ENCODE results near the gene TRIM7.

DNA sequence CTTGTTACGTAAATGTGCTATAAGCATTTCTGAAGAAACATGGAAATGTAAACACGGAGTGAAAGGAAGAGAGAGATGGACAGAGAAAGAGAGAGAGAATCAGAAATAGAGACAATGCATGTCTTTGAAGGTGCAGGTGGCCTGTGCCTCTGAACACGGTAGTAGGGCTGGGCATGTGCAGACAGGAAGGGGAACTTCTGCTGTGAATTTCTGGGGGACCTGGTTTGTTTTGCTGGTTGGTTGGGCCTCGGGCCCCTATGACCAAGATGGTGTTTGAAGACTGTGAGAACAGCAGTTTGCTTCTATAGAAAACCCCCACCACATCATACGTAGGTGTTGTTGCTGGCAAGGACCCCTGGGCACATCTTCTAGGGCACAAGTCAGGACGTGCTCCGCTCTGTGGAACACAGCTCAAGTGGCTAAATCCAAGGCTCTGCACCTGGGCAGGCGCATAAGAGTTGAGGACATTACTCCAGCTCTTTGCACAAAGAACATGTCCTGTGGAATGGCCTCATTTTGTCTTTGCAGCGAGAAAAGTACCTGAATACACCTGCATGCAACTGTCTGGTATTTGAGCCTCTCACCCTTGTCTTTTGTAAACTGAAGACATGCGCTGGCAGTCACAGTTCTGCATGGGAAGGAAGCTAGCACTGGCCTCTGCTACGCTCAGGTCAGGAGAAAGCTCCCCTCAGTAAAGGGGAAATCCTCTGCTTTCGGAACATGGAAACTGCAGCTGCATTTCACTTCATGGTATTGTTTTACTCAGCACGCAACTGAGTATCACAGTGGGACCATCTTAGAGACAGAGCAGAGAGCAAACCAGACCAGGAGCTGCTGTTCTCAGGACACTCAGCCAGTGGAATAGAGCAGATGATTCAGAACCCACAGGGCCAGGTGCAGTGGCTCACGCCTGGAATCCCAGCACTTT, 54.9 kb downstream of the TRIM7 start:
- TF ChIP-seq, protein P1, sequence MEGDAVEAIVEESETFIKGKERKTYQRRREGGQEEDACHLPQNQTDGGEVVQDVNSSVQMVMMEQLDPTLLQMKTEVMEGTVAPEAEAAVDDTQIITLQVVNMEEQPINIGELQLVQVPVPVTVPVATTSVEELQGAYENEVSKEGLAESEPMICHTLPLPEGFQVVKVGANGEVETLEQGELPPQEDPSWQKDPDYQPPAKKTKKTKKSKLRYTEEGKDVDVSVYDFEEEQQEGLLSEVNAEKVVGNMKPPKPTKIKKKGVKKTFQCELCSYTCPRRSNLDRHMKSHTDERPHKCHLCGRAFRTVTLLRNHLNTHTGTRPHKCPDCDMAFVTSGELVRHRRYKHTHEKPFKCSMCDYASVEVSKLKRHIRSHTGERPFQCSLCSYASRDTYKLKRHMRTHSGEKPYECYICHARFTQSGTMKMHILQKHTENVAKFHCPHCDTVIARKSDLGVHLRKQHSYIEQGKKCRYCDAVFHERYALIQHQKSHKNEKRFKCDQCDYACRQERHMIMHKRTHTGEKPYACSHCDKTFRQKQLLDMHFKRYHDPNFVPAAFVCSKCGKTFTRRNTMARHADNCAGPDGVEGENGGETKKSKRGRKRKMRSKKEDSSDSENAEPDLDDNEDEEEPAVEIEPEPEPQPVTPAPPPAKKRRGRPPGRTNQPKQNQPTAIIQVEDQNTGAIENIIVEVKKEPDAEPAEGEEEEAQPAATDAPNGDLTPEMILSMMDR (IDR thresholded peaks at IDR 0.05): no peak
- no peak for TF ChIP-seq POLR2A (IDR thresholded peaks at IDR 0.05)

Measured in Peyer's patch (tissue), 4 donors.